ENCODE results near the gene INPP5F.
"Not testable (repeated sequence)": the region's sequence is repeated elsewhere in the genome, so short reads cannot be mapped to it uniquely, and the experiment has no call there.

Gene INPP5F

GRCh38 chr10:119776536-119776935 lies 50.7 kb downstream of the INPP5F start:
- no peak for DNase-seq (ENCODE audit: low read depth in 2 of 2)

GRCh38 chr10:119777686-119778085 lies 51.8 kb downstream of the INPP5F start:
- no peak for DNase-seq (ENCODE audit: low read depth in 2 of 2)

- DNase-seq (ENCODE audit: low read depth in 2 of 2): no peak
These were observed 53.1 kb downstream of the INPP5F start for GRCh38 chr10:119778776-119779445.

GRCh38 chr10:119780879-119781480 lies 55.1 kb downstream of the INPP5F start:
- DNase-seq (ENCODE audit: low read depth in 2 of 2): no peak

- DNase-seq (ENCODE audit: low read depth in 2 of 2): no peak
These were observed 55.6 kb downstream of the INPP5F start for GRCh38 chr10:119781498-119781897.

GRCh38 chr10:119782981-119783664 lies 57.3 kb downstream of the INPP5F start:
- DNase-seq (ENCODE audit: low read depth in 2 of 2): no peak

- DNase-seq (ENCODE audit: low read depth in 2 of 2): no peak
These were observed 57.8 kb downstream of the INPP5F start for GRCh38 chr10:119783665-119784027.

GRCh38 chr10:119784340-119785067 lies 58.7 kb downstream of the INPP5F start:
- no peak for DNase-seq (ENCODE audit: low read depth in 2 of 2)

- no peak for DNase-seq (ENCODE audit: low read depth in 2 of 2)
These were observed 60.4 kb downstream of the INPP5F start for GRCh38 chr10:119786117-119786769.

- DNase-seq (ENCODE audit: low read depth in 2 of 2): not testable (repeated sequence)
These were observed 69.3 kb downstream of the INPP5F start for GRCh38 chr10:119795101-119795500.

- no peak for DNase-seq (ENCODE audit: low read depth in 2 of 2)
These were observed 70.2 kb downstream of the INPP5F start for GRCh38 chr10:119796039-119796438.

- DNase-seq (ENCODE audit: low read depth in 2 of 2): no peak
These were observed 75.3 kb downstream of the INPP5F start for GRCh38 chr10:119801176-119801575.

- no peak for DNase-seq (ENCODE audit: low read depth in 2 of 2)
These were observed 76.2 kb downstream of the INPP5F start for GRCh38 chr10:119801998-119802538.

GRCh38 chr10:119803264-119803663 lies 77.4 kb downstream of the INPP5F start:
- DNase-seq (ENCODE audit: low read depth in 2 of 2): no peak

- no peak for DNase-seq (ENCODE audit: low read depth in 2 of 2)
These were observed 79.9 kb downstream of the INPP5F start for GRCh38 chr10:119805702-119806230.

GRCh38 chr10:119806334-119807130 lies 80.7 kb downstream of the INPP5F start:
- no peak for DNase-seq (ENCODE audit: low read depth in 2 of 2)

- DNase-seq (ENCODE audit: low read depth in 2 of 2): no peak
These were observed 82.3 kb downstream of the INPP5F start for GRCh38 chr10:119807960-119808697.

- no peak for DNase-seq (ENCODE audit: low read depth in 2 of 2)
These were observed 85.3 kb downstream of the INPP5F start for GRCh38 chr10:119811122-119811521.

- no peak for DNase-seq (ENCODE audit: low read depth in 2 of 2)
These were observed 86.8 kb downstream of the INPP5F start for GRCh38 chr10:119812684-119813083.

GRCh38 chr10:119815671-119816070 lies 89.8 kb downstream of the INPP5F start:
- no peak for DNase-seq (ENCODE audit: low read depth in 2 of 2)
